Measurements from ENCODE around the gene REM1.
"Not testable (repeated sequence)": the region's sequence is repeated elsewhere in the genome, so short reads cannot be mapped to it uniquely, and the experiment has no call there.

The REM1 gene

DNA sequence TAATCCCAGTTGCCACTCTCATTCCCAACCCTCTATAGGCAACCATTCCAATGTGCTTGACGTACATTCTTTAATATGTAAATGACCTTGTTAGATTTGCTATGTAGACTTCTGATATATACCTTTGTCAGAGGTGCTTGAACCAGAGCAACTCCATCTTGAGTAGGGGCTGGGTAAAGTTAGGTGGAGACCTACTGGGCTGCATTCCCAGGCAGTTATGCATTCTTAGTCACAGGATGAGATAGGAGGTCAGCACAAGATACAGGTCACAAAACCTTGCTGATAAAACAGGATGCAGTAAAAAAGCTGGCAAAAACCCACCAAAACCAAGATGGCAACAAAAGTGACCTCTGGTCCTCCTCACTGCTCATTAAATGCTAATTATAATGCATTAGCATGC is 30.8 kb downstream of the REM1 start:
- no peaks in the 10 kb centered on the region for H3K27me3 ChIP-seq (ENCODE audit: control insufficient read depth in 1 of 2, insufficient read depth in 2 of 2, low read length in 2 of 2)
- no peaks in the 10 kb centered on the region for H3K4me1 ChIP-seq (ENCODE audit: control insufficient read depth in 1 of 2, insufficient read depth in 2 of 2, low read length in 2 of 2)
- H3K9me3 ChIP-seq (ENCODE audit: control insufficient read depth in 1 of 2, low read length in 2 of 2): no peaks in the 10 kb centered on the region

GRCh38 chr20:31508517-31509244 is 33.6 kb downstream of the REM1 start:
- H3K27ac ChIP-seq (ENCODE audit: low read depth, low read length): no peak overlapping the region
- H3K4me3 ChIP-seq (ENCODE audit: low read depth in 1 of 2, low read length in 2 of 2): no peak overlapping the region
- no peaks in the 10 kb centered on the region for H3K9me3 ChIP-seq (ENCODE audit: control insufficient read depth in 1 of 2, low read length in 2 of 2)
- H3K27me3 ChIP-seq (ENCODE audit: control insufficient read depth in 1 of 2, insufficient read depth in 2 of 2, low read length in 2 of 2): no peaks in the 10 kb centered on the region
- no peak overlapping the region for H3K9ac ChIP-seq (ENCODE audit: low read depth in 1 of 2, low read length in 2 of 2)
- no peaks in the 10 kb centered on the region for H3K4me1 ChIP-seq (ENCODE audit: control insufficient read depth in 1 of 2, insufficient read depth in 2 of 2, low read length in 2 of 2)
- H3K36me3 ChIP-seq (ENCODE audit: control insufficient read depth in 1 of 2, insufficient read depth in 2 of 2, low read length in 2 of 2): no peaks in the 10 kb centered on the region

More for the DNA sequence above, 30.8 kb downstream of the REM1 start:
- Histone ChIP-seq H3K9ac (ENCODE audit: low read depth in 1 of 2, low read length in 2 of 2) (no peak overlapping the region), H3K27ac (ENCODE audit: low read depth, low read length) (no peak overlapping the region), H3K4me3 (ENCODE audit: low read depth in 1 of 2, low read length in 2 of 2) (no peak overlapping the region), H3K36me3 (ENCODE audit: control insufficient read depth in 1 of 2, insufficient read depth in 2 of 2, low read length in 2 of 2) (no peaks in the 10 kb centered on the region)

DNA sequence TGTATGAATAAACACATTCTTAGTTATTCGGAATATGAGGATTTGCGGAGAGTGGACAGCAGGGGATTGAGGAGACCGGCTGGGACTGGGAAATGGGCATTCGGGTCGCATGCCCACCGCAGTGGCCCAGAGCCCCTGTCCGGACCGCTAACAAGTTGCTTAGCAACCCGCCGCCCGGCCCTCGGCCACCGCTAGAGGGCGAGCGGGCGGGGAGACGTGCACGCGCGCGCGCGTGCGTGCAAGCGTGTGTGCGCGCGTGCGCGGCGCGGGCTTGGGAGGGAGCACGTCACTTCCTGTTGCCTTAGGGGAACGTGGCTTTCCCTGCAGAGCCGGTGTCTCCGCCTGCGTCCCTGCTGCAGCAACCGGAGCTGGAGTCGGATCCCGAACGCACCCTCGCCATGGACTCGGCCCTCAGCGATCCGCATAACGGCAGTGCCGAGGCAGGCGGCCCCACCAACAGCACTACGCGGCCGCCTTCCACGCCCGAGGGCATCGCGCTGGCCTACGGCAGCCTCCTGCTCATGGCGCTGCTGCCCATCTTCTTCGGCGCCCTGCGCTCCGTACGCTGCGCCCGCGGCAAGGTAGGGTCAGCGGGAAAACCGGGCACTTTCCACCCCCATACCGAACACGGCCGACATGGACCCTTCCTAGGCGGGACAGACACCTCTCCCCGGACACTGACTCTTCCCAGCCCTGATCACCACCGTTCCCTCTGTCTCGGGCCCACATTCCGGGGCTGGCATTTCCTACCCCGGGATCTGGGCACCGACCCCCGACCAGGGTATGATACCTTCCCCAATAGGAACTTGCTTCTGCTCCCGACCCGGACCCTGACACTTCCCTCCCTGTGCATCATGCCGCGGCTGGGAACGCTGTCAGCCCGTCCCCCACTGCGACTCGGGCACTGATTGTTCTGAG is 39.3 kb downstream of the REM1 start, which contains the start of gene HM13:
HM13 (plus strand) TSS at position 289 of the 918 bp plus-strand sequence; CDS start at position 399, 110 bp downstream.
- Histone ChIP-seq H3K27ac (ENCODE audit: low read depth, low read length) (peak within 1 kb of the TSS; percentile 76), H3K36me3 (ENCODE audit: control insufficient read depth in 1 of 2, insufficient read depth in 2 of 2, low read length in 2 of 2) (peaks cover 0 to 5% of the 10 kb centered on the region in 2 donors), H3K9me3 (ENCODE audit: control insufficient read depth in 1 of 2, low read length in 2 of 2) (no peaks in the 10 kb centered on the region), H3K27me3 (ENCODE audit: control insufficient read depth in 1 of 2, insufficient read depth in 2 of 2, low read length in 2 of 2) (no peaks in the 10 kb centered on the region), H3K4me1 (ENCODE audit: control insufficient read depth in 1 of 2, insufficient read depth in 2 of 2, low read length in 2 of 2) (peaks cover 29 to 31% of the 10 kb centered on the region in 2 donors), H3K9ac (ENCODE audit: low read depth in 1 of 2, low read length in 2 of 2) (peak within 1 kb of the TSS; percentile 91 to 96), H3K4me3 (ENCODE audit: low read depth in 1 of 2, low read length in 2 of 2) (peak within 1 kb of the TSS; percentile 99 to 100)

DNA sequence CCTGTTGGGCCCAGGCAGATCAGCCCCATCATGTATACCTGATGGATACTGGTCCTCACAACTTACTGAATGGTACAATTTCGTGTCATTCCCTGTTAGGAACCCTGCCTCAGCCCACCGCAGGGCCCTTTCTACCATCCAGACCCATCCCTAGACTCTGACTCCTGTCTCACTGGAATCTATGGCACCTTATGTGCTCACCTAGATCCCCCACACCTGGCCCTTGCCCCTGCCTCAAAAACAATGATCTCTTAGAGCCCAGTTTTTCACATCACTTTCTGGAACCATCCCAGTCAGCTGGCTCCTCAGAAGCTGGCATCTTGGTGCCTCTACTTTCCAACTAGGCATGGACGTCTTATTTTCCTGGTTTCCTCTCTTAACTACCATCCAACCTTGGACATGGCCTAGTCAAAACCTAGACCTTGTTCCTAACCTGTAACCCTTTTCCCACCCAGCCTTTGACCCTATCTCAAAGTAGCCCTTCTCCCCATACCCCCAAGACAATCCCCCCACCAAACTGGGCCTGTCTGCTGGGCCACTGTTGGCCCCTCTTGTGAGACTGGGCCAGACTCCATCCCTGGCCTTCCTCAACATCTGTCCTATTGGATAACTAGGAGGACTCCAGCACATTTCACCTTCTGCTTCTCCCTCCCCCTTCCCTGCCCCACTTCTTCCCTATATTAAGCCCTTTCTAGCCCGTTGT is 40.1 kb downstream of the REM1 start:
- H3K9ac ChIP-seq (ENCODE audit: low read depth in 1 of 2, low read length in 2 of 2): peak overlapping the region; percentile 91 to 96

DNA sequence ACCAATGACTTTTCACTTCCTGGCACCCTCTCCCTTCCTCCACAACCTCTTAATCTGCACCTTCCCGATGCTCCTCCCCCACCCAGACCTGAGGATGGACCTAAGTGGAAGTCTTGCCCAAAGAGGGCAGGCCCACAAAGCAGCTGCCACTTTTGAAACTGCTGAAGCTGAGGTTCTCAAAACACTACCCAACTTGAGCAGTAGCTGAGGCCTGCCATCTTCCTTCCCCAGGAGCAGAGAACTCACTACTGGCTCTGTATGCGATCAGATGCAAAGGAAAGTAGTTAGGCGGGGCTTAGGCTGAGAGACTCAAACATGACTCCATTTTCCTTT is 40.7 kb downstream of the REM1 start:
- Histone ChIP-seq H3K27me3 (ENCODE audit: control insufficient read depth in 1 of 2, insufficient read depth in 2 of 2, low read length in 2 of 2) (no peaks in the 10 kb centered on the region), H3K9me3 (ENCODE audit: control insufficient read depth in 1 of 2, low read length in 2 of 2) (no peaks in the 10 kb centered on the region), H3K4me3 (ENCODE audit: low read depth in 1 of 2, low read length in 2 of 2) (peak overlapping the region; percentile 99 to 100), H3K27ac (ENCODE audit: low read depth, low read length) (no peak overlapping the region), H3K4me1 (ENCODE audit: control insufficient read depth in 1 of 2, insufficient read depth in 2 of 2, low read length in 2 of 2) (peaks cover 29 to 31% of the 10 kb centered on the region in 2 donors), H3K9ac (ENCODE audit: low read depth in 1 of 2, low read length in 2 of 2) (peak overlapping the region; percentile 91 to 96), H3K36me3 (ENCODE audit: control insufficient read depth in 1 of 2, insufficient read depth in 2 of 2, low read length in 2 of 2) (peaks cover 3 to 5% of the 10 kb centered on the region in 2 donors)

More for the DNA sequence above, 40.1 kb downstream of the REM1 start:
- H3K36me3 ChIP-seq (ENCODE audit: control insufficient read depth in 1 of 2, insufficient read depth in 2 of 2, low read length in 2 of 2): peaks cover 0 to 5% of the 10 kb centered on the region in 2 donors
- no peaks in the 10 kb centered on the region for H3K9me3 ChIP-seq (ENCODE audit: control insufficient read depth in 1 of 2, low read length in 2 of 2)
- H3K27me3 ChIP-seq (ENCODE audit: control insufficient read depth in 1 of 2, insufficient read depth in 2 of 2, low read length in 2 of 2): no peaks in the 10 kb centered on the region
- H3K27ac ChIP-seq (ENCODE audit: low read depth, low read length): peak overlapping the region; percentile 76
- peaks cover 29 to 31% of the 10 kb centered on the region in 2 donors for H3K4me1 ChIP-seq (ENCODE audit: control insufficient read depth in 1 of 2, insufficient read depth in 2 of 2, low read length in 2 of 2)
- H3K4me3 ChIP-seq (ENCODE audit: low read depth in 1 of 2, low read length in 2 of 2): peak overlapping the region; percentile 99 to 100

DNA sequence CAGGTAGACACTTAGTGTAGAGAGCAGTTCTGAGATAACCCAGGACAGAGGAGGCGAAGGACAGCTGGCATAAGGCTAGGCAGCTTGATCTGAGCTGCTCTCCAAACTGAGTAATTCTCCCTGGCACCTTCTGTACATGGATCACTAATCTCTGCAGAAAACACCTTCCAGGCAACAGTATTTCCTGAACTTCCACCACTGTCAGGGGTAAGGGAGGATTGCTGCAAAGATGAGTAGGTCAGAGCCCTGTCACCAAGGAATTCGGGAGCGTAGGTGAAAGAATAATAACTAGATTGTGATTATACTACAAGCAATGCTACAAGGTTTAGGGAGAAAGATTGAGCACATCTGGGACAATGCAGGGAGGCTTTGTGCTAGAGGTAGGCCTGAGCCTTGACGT is 41.1 kb downstream of the REM1 start:
- Histone ChIP-seq H3K36me3 (ENCODE audit: control insufficient read depth in 1 of 2, insufficient read depth in 2 of 2, low read length in 2 of 2) (peaks cover 6 to 7% of the 10 kb centered on the region in 2 donors), H3K4me1 (ENCODE audit: control insufficient read depth in 1 of 2, insufficient read depth in 2 of 2, low read length in 2 of 2) (peaks cover 31 to 32% of the 10 kb centered on the region in 2 donors), H3K9ac (ENCODE audit: low read depth in 1 of 2, low read length in 2 of 2) (peak overlapping the region; percentile 2 to 91), H3K4me3 (ENCODE audit: low read depth in 1 of 2, low read length in 2 of 2) (peak overlapping the region; percentile 99 to 100), H3K27me3 (ENCODE audit: control insufficient read depth in 1 of 2, insufficient read depth in 2 of 2, low read length in 2 of 2) (no peaks in the 10 kb centered on the region), H3K9me3 (ENCODE audit: control insufficient read depth in 1 of 2, low read length in 2 of 2) (no peaks in the 10 kb centered on the region), H3K27ac (ENCODE audit: low read depth, low read length) (no peak overlapping the region)

DNA sequence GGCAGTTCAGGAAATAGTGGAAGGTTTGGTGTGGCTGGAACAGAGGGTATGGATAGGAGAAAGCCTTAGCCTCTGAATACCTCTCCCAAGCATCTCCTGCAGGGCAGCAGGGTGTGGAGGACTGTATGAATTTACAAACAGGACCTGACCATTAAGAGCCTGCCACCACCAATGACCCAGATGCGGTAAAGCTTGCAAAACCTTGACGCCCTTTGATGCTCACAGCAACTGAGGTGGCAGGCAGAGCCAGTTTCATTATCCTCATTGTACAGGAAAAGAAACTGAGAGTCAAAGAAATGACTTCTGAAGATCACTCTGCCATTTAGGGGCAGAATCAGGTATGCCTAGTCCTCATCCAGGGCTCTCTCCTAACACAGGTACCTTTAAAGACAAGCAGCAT is 41.6 kb downstream of the REM1 start:
- Histone ChIP-seq H3K9ac (ENCODE audit: low read depth in 1 of 2, low read length in 2 of 2) (peak overlapping the region; percentile 2 to 91), H3K4me1 (ENCODE audit: control insufficient read depth in 1 of 2, insufficient read depth in 2 of 2, low read length in 2 of 2) (peaks cover 31 to 34% of the 10 kb centered on the region in 2 donors)

GRCh38 chr20:31517373-31517772 is 42.3 kb downstream of the REM1 start:
- H3K4me1 ChIP-seq (ENCODE audit: control insufficient read depth in 1 of 2, insufficient read depth in 2 of 2, low read length in 2 of 2): peaks cover 34 to 37% of the 10 kb centered on the region in 2 donors
- no peak overlapping the region for H3K9ac ChIP-seq (ENCODE audit: low read depth in 1 of 2, low read length in 2 of 2)
- peaks cover 8 to 12% of the 10 kb centered on the region in 2 donors for H3K36me3 ChIP-seq (ENCODE audit: control insufficient read depth in 1 of 2, insufficient read depth in 2 of 2, low read length in 2 of 2)
- H3K4me3 ChIP-seq (ENCODE audit: low read depth in 1 of 2, low read length in 2 of 2): peak overlapping the region; percentile 19 to 100
- H3K27me3 ChIP-seq (ENCODE audit: control insufficient read depth in 1 of 2, insufficient read depth in 2 of 2, low read length in 2 of 2): no peaks in the 10 kb centered on the region
- no peak overlapping the region for H3K27ac ChIP-seq (ENCODE audit: low read depth, low read length)
- no peaks in the 10 kb centered on the region for H3K9me3 ChIP-seq (ENCODE audit: control insufficient read depth in 1 of 2, low read length in 2 of 2)

More for the DNA sequence above, 41.6 kb downstream of the REM1 start:
- H3K27me3 ChIP-seq (ENCODE audit: control insufficient read depth in 1 of 2, insufficient read depth in 2 of 2, low read length in 2 of 2): no peaks in the 10 kb centered on the region
- no peak overlapping the region for H3K27ac ChIP-seq (ENCODE audit: low read depth, low read length)
- H3K36me3 ChIP-seq (ENCODE audit: control insufficient read depth in 1 of 2, insufficient read depth in 2 of 2, low read length in 2 of 2): peaks cover 8% of the 10 kb centered on the region in 2 donors
- peak overlapping the region; percentile 99 to 100 for H3K4me3 ChIP-seq (ENCODE audit: low read depth in 1 of 2, low read length in 2 of 2)
- no peaks in the 10 kb centered on the region for H3K9me3 ChIP-seq (ENCODE audit: control insufficient read depth in 1 of 2, low read length in 2 of 2)

DNA sequence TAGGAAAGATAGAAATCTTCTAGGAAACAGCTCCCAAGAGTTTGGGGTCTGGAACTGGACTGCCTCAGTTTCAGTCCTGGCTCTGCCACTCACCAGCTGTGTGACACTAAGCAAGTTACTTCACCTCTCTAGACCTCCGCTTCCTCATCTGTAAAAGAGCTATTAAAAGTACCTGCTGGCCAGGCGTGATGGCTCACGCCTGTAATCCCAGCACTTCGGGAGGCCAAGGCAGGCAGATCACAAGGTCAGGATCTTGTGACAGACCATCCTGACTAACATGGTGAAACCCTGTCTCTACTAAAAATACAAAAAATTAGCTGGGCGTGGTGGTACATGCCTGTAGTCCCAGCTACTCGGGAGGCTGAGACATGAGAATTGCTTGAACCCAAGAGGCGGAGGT is 46.2 kb downstream of the REM1 start:
- H3K9me3 ChIP-seq (ENCODE audit: control insufficient read depth in 1 of 2, low read length in 2 of 2); H3K4me3 ChIP-seq (ENCODE audit: low read depth in 1 of 2, low read length in 2 of 2); H3K27me3 ChIP-seq (ENCODE audit: control insufficient read depth in 1 of 2, insufficient read depth in 2 of 2, low read length in 2 of 2); H3K9ac ChIP-seq (ENCODE audit: low read depth in 1 of 2, low read length in 2 of 2); H3K27ac ChIP-seq (ENCODE audit: low read depth, low read length): not testable (repeated sequence)
- peaks cover 16 to 26% of the 10 kb centered on the region in 2 donors for H3K36me3 ChIP-seq (ENCODE audit: control insufficient read depth in 1 of 2, insufficient read depth in 2 of 2, low read length in 2 of 2)
- peaks cover 19 to 23% of the 10 kb centered on the region in 2 donors for H3K4me1 ChIP-seq (ENCODE audit: control insufficient read depth in 1 of 2, insufficient read depth in 2 of 2, low read length in 2 of 2)

Measured in duodenal mucosa (tissue), 2 donors.